Epithelial cell of esophagus (primary cell): ENCODE data around the gene ATP10D.
A peak's percentile ranks its signal among the peaks of the same experiment; 100 is the strongest.

Source experiments
- DNase-seq: peaks from one replicate; pipeline ENCODE4 v3.0.0; 2010; ENCODE audit warnings: low read depth
- H3K4me3 ChIP-seq: 2 replicates; pipeline ENCODE4 v1.5.1; 2011; ENCODE audit warnings: mild to moderate bottlenecking, low read length, control low read depth
- CTCF ChIP-seq: IDR thresholded peaks from 2 replicates; pipeline ENCODE4 v1.5.1; 2011; ENCODE audit warnings: low read depth, mild to moderate bottlenecking, low read length, control low read depth, inconsistent platforms; ENCODE audit not compliant: insufficient read depth; ENCODE audit errors: missing control alignments

The ATP10D gene

DNA sequence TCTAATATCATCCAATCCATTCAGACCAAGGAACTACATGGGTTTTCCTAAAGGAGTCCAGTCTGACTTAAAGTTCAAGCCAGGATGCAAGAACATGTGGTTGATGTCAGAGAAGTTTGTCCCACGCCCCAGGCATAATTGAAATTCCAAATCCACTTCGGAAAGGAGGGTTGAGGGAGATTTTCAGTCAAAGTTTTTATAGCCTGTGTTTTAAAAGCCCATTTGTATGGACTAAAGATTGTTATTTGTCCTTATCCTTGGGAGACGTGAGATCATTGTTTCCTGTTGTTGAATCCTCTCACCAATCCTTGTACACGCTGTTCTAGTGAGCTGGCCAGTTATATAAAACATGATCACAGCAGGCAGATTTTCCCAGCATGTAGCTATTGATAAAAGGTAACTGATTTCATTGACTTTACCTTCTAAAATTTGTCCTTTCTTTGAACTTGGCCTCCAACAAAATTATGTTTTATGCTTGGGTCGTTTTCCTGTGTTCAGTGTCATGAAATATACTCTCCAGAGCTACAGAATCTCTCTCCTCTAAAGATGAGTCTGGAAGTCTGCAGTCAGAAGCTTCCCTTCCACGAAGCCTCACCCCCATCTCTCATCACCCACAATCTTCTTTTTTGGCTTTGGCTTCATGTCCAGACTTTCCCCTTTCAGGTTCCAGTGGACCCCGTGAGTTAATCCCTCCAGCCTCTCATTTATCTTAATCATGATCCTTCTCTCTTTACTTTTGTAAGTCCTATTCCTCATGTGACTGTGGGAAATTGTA, 92.9 kb downstream of the ATP10D start:
- no peak for DNase-seq
- no peak for TF ChIP-seq CTCF
- no peak overlapping the region for H3K4me3 ChIP-seq

- no peak overlapping the region for H3K4me3 ChIP-seq
- TF ChIP-seq CTCF = no peak
- DNase-seq = no peak
Measured at GRCh38 chr4:47579235-47579634, 94.2 kb downstream of the ATP10D start.

GRCh38 chr4:47590325-47590724, 105.2 kb downstream of the ATP10D start:
- no peak for TF ChIP-seq CTCF
- H3K4me3 ChIP-seq = no peak overlapping the region
- no peak for DNase-seq

- no peak for TF ChIP-seq CTCF
- no peak overlapping the region for H3K4me3 ChIP-seq
- no peak for DNase-seq
Measured at GRCh38 chr4:47597696-47598095, 112.6 kb downstream of the ATP10D start.

DNA sequence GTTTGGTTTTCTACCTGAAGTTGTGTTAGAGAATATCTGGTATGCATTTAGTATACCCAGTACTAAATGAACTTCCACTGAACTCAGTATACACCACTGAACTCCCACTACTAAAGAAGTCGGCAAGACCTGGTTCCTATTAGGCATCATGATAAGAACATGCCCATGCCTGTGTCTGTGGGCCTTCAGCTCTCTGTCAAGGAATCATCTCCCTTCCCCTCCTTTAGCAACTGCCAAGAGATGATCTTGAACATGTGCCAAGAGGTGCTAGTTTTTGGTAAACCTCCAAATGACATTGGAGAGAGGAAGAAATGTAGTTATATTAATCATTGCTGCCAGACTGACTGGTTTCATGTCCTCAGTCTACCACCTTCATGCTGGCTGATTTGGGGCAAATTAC, 113.2 kb downstream of the ATP10D start:
- peak; percentile 65 for DNase-seq
- TF ChIP-seq CTCF = no peak
- H3K4me3 ChIP-seq = no peak overlapping the region

DNA sequence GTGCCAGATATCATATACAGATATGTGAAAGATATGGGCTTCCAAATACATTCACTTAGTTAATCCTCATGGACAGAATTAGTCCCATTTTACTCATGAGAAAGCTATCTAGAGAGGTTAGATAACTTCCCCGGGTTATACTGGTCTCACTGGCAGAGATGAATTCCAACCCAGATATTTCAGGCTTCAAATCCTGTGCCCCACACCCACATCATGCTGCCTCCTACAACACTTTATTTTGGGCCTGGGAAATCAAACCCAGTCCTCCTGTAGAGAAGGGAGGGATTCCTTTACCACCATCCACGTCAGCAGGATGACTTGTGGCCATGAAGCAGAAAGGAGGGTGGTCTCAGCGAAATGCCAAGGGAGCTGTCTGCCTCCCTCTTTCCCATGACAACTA, 113.8 kb downstream of the ATP10D start:
- no peak overlapping the region for H3K4me3 ChIP-seq
- no peak for TF ChIP-seq CTCF
- no peak for DNase-seq

GRCh38 chr4:47606482-47606881, 121.4 kb downstream of the ATP10D start:
- H3K4me3 ChIP-seq = no peak overlapping the region
- no peak for DNase-seq
- no peak for TF ChIP-seq CTCF
